NCI-H1694 (cell line): ENCODE measurements around the gene ALCAM.

Experiments used
- DNase-seq: peaks from one replicate; lab custom pipeline; 2025; lab: John Stamatoyannopoulos, UW

Gene ALCAM

DNA sequence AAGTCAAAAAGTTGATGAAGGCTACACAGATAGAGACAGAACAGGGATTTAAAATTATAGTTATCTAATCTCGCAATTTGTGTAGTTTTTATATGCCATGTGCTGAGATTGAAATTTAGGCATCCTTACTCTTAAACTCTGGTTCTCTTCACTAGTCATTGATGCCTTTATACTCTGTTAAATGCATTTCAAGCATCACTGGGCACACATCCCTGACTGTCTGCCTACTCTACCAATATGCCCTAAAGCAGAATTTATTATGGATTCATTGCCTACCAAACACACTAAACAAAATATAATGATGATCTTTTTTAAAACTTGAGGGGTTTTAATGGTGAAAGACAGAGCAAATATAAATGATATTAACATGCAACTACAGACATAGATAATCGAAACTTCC lies 10.3 kb upstream of the ALCAM start:
- no peak for DNase-seq

DNA sequence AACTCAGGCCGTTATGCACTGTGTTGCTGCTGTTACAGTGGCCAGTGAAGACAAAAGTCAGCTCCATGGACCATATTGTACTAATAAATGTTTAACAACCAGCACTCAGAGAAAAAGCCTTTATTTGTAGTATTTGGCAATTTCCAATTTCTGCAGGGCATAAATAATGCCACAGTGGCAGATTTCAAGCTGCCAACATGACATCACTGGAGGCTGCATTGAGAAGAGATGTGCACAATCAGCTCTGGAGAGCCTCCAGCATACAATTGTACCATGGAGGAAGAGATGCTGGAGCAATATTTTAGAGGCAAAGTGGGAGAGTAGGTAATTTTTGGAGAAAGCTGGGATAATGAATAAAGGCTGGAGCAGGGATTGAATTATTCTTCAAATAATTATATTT lies 9.7 kb upstream of the ALCAM start:
- DNase-seq: no peak

DNA sequence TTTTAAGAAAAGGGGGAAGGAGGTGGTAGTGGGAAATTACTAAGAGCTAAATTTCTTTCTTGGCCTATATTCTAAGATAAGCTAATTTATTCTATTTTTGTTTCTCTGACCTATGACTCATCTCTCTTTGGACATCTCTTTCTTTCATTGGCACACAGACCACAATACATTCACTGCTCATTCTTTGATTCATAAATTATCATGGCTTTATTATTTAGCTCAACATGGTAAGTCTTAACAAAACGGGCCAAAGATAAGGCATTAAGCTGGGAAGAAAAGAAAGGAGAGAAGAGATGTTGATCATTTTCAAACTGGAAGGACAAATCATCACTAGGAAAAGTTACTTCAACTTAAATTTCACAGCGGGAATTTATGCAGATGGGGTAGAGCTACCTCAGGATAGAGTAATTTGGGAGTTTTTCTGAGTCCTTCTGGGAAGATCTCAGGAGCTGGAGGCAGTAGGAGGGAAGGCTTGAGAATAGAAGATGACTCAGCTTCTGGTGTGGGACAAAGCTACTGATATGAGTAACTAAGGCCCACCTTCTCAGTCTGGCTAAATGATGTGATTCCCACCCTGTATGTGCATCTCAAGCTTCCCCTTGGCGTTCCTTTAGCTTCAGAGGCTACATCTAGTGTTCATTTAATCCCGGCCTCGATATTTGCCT lies 7.5 kb upstream of the ALCAM start:
- DNase-seq: no peak

DNA sequence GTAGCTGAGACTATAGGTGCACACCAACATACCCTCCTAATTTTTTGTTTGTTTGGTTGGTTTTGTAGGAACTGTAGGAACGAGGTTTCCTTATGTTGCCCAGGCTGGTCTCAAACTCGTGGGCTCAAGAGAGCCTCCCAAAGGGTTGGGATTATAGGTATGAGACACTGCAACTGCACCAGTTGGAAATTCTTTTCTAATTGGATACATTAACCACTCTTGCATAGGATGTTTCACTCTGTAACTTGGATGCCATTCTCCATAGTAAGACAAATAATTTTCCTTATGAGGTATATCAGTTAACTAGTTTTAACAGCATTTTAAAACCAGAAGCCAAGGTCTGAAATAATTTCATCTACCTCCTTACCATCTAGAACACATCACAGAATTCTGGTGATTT lies 6.7 kb upstream of the ALCAM start:
- DNase-seq: no peak

DNA sequence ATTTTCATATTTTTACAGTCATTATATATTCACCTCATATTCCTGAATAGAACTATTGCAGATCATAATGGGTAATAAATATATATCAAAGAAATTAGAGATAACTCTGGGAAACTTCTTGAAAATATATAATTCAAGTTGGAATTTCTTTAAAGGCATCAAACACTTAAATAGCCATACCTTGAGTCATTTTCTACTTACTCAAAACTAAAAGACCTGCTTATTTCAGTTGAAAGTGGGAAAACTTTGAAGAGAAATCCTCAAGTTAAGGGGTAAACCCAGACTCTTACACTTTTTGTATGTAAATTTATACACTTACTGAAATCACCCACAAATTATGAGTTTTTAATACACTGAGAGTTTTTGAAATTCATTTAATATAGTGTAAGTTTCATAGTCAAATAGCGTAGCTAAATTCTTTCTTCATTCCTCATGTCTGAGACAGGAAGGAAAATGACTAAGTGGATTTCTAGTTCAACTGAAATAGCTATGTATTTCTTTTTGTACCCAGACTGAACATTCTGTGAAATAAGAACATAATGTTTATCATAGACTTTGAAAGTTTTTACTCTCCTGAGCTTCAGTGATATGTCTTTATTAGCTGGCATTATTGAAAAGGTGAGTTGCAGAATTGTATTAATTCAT lies 4.6 kb upstream of the ALCAM start:
- no peak for DNase-seq

DNA sequence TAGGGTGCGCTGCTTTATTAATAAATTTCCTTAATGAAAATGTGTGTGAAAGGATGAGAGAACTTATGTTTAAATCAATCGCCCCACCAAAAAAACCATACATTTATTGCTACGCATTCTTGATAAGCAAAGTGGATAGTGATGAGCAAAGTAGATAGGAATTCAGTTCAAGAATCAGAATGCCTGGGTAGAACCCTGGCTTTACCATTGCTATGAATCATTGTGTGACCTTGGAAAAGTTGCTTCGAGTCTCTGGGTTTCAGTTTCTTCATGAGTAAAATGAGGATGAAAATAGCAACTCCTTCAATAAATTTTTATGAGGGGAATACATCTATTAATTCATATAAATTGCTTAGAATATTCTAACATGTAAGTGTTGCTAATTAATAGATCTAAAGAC lies 2.6 kb upstream of the ALCAM start:
- no peak for DNase-seq

DNA sequence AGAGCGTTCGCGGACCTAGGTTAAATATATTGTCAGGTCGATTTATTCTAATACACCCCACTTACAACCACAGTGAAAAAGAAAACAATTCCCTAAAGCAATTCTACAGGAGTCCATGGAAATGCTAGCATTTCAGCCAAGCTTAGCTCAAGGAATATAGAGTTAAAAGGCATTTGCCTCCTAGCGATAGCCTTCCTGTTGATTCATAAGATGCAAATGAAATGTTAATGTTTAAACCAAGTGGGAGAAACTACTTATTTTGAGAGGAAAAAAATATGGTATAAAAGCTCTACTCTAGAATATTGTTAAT lies 1.7 kb upstream of the ALCAM start:
- no peak for DNase-seq

DNA sequence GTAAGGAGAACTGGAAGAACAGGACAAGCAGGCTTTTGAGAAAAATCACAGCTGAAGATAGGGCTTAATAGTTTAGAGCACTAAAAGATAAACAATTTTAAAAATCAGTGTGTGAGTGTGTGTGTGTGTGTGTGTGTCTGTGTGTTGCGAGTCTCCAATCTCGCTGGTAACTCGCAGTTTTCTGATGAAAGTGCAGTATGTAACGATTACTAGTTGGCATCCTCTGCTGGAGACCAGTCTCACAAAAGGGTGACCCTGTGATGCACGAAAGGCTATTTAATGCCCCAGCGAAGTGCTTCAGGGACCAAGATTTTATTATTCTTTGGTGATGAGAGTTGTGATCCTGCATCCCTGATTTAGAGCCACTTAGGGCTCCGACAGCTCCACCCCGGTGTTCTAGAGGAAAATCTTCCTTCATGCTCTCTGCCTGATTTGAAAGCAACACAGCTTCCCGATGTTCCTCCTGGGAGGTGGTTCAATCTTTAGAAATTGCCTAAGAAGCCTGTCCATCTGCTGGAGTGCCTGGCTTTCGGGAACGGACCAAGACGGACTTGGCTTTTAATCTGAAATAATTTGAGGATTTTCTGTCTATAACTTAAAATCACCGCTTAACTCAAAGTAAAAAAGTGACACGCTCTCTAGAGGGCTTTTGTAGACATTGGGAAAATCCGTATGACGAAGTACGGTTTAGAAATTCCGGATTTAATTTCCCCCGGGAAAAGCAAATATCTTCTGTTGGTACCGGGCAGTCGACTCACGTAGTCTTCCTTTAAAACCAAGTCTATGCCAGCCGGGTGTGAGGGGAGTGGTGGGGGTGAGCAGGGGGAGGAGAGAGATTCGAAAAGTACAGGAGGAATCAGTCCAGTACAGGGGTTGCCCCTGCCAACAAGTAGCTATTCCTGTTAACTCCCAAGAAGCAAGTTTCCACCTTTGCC lies 1.1 kb upstream of the ALCAM start:
- no peak for DNase-seq

DNA sequence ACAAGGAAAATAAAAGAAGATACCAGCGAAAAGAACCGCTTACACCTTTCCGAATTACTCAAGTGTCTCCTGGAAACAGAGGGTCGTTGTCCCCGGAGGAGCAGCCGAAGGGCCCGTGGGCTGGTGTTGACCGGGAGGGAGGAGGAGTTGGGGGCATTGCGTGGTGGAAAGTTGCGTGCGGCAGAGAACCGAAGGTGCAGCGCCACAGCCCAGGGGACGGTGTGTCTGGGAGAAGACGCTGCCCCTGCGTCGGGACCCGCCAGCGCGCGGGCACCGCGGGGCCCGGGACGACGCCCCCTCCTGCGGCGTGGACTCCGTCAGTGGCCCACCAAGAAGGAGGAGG lies 325 bp downstream of the ALCAM start:
- no peak for DNase-seq

DNA sequence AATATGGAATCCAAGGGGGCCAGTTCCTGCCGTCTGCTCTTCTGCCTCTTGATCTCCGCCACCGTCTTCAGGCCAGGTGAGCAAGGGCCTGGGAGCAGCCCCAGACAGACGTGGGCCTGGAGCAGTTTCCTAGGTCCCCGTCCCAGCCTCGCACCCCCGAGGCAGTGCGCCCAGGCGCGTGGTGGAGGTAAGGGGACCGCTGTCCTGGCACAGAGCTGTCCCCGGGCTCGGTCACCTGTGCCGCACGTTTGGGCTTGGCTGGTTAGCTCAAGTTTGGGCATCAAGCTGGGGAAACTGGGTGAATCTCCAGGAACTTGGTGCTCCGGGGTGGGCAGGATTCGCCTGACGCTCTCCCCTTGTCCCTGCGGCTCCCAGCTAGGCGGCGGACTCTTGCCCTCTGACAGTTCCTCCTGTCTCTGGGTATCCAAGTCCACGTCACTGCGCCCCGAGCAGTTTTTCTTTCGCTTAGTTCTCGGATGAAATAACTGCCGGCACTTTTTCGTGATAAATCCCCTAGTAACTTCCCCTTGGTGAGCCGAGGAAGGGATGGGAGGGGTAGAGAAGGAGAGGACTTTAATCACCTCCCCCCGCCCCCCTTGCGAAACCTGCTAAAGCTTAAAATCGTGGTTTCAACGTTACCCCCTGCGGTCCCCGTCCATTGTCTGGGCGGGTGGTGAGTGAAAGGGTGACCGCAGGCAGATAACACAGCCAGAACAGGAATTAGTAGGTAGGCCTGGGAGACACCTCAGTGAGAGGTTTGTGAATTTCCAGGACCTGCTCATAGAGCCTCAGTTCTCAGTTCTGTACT lies 901 bp downstream of the ALCAM start:
- no peak for DNase-seq

DNA sequence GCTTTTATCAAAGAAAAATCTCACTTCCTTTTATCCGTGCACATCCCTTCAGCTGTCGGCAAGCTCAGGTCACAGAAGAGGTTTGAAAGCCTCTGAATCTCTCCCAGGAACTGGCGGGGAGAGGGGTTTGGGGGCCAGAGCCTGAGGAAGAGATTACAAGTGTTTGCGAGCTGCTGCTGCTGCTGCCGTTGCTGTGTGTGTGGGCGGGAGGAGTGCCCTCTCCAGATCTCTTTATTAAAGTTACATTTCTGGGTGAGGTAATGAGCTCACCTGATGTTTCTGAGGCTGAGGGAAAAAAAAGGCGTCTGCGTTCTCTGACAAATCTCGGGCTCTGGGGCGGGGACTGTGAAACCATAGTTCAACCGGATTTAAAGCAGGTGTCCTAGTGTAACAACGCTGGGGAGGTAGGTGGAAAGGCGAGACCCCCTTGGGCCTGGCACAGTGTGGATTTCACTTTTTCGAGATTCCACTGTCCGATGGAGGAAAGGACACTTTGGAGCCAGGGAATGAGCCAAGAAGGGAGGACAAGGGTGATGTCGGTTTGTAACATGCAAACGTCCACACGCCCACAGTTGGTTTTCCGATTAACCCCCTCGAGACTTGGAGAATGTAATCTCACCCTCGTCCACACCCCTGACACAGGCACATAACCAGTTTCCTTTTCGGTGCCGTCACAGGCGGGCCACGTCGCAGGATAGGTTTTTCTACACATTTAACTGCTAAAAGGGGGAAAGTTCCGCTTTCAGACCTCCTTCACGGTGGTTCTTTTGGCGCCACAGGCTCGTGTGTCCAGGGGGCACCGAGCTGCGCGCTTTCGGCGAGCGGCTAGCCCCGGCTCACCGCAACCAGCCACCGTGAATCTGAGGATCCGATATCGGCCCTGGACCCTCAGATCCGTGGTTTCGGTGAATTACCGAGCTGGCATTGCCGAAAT lies 2.1 kb downstream of the ALCAM start:
- no peak for DNase-seq

DNA sequence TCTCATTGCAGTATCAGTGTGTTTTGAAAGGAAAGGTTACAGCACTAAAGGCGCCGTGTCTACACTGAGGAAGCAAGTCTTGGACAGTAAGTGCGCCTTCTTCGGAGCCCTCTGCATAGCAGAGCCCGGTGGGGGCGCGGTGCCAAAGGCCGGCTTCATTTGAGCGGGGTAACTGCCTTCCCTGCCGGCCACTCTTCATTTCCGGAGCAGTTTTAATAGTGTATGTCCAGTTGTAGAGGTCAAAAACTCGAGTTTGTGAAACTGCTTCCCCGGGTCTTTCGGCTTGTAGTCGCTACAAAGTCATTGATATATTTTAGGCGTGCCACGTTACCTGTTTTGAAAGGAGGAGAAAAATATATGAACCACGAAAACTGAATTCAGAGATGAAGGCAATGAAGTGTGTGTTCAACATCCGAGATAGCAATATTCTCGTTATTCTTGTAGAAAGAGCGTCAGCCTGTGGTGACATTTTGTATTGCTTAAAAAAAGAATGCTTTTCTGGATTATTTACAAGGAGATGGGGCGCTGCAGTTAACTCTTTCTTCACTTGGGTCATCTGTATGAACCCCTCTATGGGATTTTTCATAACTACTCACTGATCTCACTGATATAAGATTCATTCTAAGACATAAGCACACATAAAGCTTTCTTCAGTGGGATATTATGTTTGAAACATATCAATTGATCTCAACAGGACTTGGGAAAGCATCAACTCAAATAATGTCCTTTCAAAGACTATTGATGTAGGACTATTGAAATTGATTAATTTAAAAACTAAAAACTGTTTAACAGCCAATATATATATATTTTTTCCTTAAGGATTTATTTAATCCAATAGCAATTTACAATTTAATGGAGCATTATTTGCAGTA lies 3.0 kb downstream of the ALCAM start:
- peak; percentile 81 for DNase-seq

DNA sequence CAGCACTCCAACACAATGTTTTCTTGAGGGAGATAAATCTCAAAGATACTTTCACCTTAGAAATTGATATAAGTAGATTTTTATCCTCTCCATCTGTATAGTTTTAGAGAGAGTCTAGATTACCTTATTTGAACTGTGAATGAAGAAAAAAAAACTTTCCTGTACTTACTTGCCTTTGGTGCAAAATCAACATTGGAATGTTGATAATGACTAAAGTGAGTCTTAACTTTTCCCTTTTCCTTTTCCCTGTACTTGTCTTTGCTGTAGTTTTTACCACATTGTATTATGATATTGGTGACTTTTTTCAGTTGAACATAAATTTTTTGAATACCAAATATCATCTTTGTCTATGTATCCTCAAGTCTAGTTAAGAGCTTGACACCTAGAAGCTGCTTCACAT lies 6.7 kb downstream of the ALCAM start:
- no peak for DNase-seq

DNA sequence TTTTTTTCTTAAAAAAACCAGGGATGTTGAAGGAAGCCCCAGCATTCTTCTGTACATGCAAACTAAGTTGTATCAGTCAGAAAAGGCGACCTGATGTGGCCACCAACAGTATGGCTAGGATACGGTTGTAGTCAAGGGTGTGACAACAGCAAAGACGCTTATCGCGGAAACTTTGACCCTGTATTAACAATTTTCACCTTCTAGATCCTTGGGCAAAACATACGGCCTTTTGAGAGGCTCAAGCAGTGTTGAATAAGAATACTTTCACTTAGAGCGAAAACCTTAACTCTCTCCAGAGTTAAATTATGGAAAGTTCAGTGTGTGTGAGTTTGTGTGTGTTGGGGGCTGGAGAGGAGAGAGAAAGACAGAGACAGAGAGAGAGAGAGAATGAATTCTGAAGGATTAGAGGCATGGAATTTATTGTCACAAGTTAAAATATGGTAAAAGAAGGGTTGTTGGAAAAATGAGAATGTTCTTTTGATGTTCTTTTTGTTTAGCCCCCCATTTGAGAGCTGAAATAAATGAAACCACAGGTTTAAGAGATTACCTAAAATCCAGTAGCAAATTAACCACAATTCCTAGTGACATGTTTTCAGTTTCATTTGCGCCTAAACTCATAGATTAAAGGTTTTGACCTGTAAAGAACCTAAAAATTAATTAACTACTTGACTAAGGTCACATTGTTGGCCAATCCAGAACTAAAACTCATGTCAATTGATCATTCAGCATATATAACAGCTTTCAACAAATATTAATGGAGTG lies 9.2 kb downstream of the ALCAM start:
- no peak for DNase-seq

DNA sequence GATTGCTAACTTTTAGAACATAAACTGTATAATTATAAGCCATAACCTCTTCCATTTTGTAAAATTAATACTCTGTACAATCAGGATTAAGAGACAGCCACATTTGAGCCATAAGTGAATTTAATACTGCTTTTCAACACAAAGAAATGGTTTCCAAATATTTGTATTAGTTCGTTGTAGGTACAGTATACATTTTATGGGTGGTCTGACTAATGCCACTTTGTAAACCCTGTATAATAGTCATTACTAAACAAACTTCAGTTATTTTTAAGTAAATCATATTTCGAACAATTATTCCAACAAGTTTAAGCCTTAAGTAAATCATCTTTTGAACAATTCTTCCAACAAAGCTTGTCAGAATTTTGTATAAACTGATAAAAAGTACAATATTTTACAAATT lies 11.0 kb downstream of the ALCAM start:
- DNase-seq: no peak

DNA sequence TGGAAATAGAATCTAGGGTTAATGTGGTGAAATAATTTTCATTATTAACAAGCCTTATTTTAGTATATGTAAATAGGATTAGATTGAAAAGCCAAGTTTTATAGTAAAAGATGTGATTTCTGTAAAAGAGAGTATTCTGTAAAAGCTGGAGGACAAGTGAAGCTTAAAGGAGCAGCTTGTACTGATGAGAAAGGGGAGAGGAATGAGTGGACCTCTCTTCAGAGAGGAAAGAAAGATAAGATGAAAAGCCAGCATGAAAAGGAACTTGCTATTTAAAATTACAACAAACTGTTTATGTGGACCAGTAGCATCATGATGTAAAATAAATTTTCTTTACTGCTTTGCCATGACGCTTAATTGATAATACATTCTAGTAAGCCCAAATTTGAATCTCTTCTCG lies 18.5 kb downstream of the ALCAM start:
- no peak for DNase-seq

DNA sequence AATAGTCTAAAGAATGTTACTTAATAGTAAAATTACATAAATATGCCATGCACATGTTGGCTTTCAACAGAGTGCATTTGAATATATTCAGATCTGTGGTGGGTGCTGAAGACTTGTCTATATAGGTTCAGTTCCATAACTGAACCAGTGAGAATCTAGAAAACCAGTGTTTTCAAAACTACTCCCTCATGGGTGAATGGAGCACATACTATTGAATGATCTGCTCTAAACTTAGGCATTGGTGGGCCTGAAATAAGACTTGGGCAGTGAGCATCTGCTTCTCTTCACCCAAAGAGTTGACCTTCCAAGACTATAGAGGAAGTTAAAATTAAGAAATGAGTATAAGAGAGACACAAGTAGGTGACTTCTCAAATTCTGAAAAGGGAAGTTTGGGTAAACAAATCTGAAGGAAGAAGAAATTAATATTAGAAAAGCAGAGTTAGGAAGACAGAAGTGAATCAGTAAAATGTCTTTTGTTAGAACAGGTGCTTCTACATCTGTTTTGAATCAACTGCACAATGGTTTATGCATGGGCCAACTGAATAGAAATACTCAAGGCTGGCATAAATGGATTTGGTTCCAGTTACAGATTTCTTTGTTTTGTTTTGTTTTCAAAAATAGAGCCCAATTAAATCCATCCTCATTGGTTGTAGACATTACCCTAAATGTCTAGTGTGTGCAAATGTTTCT lies 19.3 kb downstream of the ALCAM start:
- no peak for DNase-seq

DNA sequence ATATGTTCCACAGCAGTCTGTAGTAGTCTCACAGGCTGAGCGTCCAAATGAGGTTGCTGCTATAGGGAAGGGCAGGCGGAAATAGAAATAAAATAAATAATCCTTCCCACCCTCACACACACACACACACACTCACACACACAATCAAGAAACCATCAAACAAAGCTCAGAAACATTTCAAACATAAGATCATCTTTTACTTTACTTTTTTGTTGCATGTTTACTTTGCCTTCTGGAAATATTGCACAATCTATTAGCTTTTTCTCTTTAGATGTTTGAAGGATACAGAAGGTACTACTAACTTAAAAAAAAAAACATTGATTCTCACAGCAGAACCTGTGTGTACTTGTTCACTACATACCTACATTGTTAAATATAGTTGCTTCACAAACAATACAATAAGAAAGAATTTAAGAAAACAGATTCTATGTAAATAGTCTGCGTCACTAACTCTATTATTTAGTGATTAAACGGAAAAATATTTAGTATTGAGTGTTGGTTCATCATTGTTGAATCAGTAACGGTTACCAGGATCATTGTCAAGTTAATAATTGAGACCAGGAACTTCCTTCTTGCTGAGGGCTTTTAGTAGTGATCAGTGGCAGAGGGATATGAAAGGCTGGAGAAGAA lies 20.5 kb downstream of the ALCAM start:
- DNase-seq: no peak

DNA sequence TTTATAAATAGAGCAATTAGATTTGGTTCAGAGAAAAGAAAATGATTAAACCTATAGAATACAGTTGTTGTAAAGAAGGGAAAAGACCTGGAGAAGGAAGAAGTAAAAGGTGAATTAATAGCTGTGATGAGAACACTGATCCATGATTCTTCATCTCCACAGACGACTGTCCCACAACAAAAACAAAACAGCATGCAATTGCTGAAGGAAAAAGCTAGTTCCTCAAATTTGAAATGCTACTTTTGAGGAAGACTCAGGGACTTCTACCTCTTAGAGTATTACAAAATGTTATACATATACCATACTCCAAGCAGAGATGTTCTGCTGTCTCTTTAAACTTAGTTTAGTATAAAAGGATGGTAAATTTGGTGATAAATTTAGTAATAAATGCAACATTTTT lies 21.5 kb downstream of the ALCAM start:
- DNase-seq: no peak
